Loucy (cell line): ENCODE results near the gene PARN.

Source experiments
- H2AFZ ChIP-seq: fragments of 200-600 bp; sonication (generic); 2 replicates; pipeline ENCODE4 v1.6.0; 2016; ENCODE audit warnings: antibody characterized with exemption, mild to moderate bottlenecking, low read length, moderate library complexity
- H3F3A ChIP-seq: fragments of 200-600 bp; 2 replicates; pipeline ENCODE4 v1.6.0; 2016; ENCODE audit warnings: antibody characterized with exemption, low read depth, mild to moderate bottlenecking
- H3K27me3 ChIP-seq: fragments of 200-600 bp; sonication (generic); 2 replicates; pipeline ENCODE4 v1.6.1; 2014; ENCODE audit warnings: low read length, mild to moderate bottlenecking; ENCODE audit not compliant: insufficient read depth, poor library complexity, severe bottlenecking
- H3K36me3 ChIP-seq: fragments of 200-600 bp; sonication (generic); 2 replicates; pipeline ENCODE4 v1.6.1; 2016; ENCODE audit warnings: low read length; ENCODE audit not compliant: insufficient read depth
- H3K4me1 ChIP-seq: fragments of 200-600 bp; sonication (generic); 2 replicates; pipeline ENCODE4 v1.5.1; 2014; ENCODE audit warnings: low read length, mild to moderate bottlenecking; ENCODE audit not compliant: insufficient read depth, poor library complexity, severe bottlenecking
- H3K4me2 ChIP-seq: fragments of 200-600 bp; sonication (generic); 2 replicates; pipeline ENCODE4 v1.6.0; 2014; ENCODE audit warnings: antibody characterized with exemption, low read length, low read depth, mild to moderate bottlenecking; ENCODE audit not compliant: poor library complexity, severe bottlenecking
- H3K4me3 ChIP-seq: fragments of 200-600 bp; sonication (generic); 2 replicates; pipeline ENCODE4 v1.5.1; 2014; ENCODE audit warnings: low read length, mild to moderate bottlenecking, mixed read lengths; ENCODE audit not compliant: poor library complexity, severe bottlenecking
- H3K79me2 ChIP-seq: fragments of 200-600 bp; sonication (generic); 2 replicates; pipeline ENCODE4 v1.6.1; 2014; ENCODE audit warnings: low read length; ENCODE audit not compliant: insufficient read depth
- H3K9ac ChIP-seq: fragments of 200-600 bp; sonication (generic); 2 replicates; pipeline ENCODE4 v1.6.0; 2014; ENCODE audit warnings: mild to moderate bottlenecking, low read depth, low read length, moderate library complexity; ENCODE audit not compliant: poor library complexity, severe bottlenecking
- H3K9me2 ChIP-seq: fragments of 200-600 bp; sonication (generic); replicated peaks from 2 replicates; pipeline ENCODE4 v1.6.1; 2016; ENCODE audit warnings: low read depth, low read length, mixed read lengths
- H3K9me3 ChIP-seq: fragments of 200-600 bp; sonication (generic); 2 replicates; pipeline ENCODE4 v1.6.1; 2014; ENCODE audit warnings: mild to moderate bottlenecking, antibody characterized with exemption, low read length, low read depth; ENCODE audit not compliant: insufficient read depth
- H4K20me1 ChIP-seq: fragments of 200-600 bp; sonication (generic); 2 replicates; pipeline ENCODE4 v1.6.0; 2014; ENCODE audit warnings: antibody characterized with exemption, low read length, mild to moderate bottlenecking; ENCODE audit not compliant: insufficient read depth, poor library complexity, severe bottlenecking
- CTCF ChIP-seq: fragments of 200-600 bp; sonication (generic); conservative IDR thresholded peaks from 2 replicates; pipeline ENCODE4 v1.5.1; 2014; ENCODE audit warnings: mild to moderate bottlenecking, antibody characterized with exemption, low read length
- EZH2phosphoT487 ChIP-seq: fragments of 200-600 bp; IDR thresholded peaks from 2 replicates; pipeline ENCODE4 v1.6.1; 2018; ENCODE audit warnings: antibody characterized with exemption, mild to moderate bottlenecking, moderate library complexity, borderline replicate concordance

The PARN gene

GRCh38 chr16:14569213-14569612 lies 60.8 kb downstream of the PARN start:
- no peaks in the 10 kb centered on the region for H3K27me3 ChIP-seq
- H3K9me3 ChIP-seq = no peaks in the 10 kb centered on the region
- no peaks in the 10 kb centered on the region for H3K79me2 ChIP-seq
- H2AFZ ChIP-seq = no peak overlapping the region
- no peaks in the 10 kb centered on the region for H3F3A ChIP-seq
- H3K4me1 ChIP-seq = peaks cover 8% of the 10 kb centered on the region
- no peaks in the 10 kb centered on the region for H4K20me1 ChIP-seq
- H3K4me3 ChIP-seq = no peak overlapping the region
- no peak for TF ChIP-seq CTCF
- no peak for TF ChIP-seq EZH2phosphoT487
- H3K4me2 ChIP-seq = no peak overlapping the region
- no peak overlapping the region for H3K9ac ChIP-seq
- H3K36me3 ChIP-seq = no peaks in the 10 kb centered on the region
- no peaks in the 10 kb centered on the region for H3K9me2 ChIP-seq

GRCh38 chr16:14566599-14566998 lies 63.5 kb downstream of the PARN start:
- peaks cover 8% of the 10 kb centered on the region for H3K4me1 ChIP-seq
- TF ChIP-seq EZH2phosphoT487 (no peak), CTCF (no peak)
- H2AFZ ChIP-seq = no peak overlapping the region
- no peak overlapping the region for H3K4me2 ChIP-seq
- H3K27me3 ChIP-seq = no peaks in the 10 kb centered on the region
- H3F3A ChIP-seq = no peaks in the 10 kb centered on the region
- H3K9ac ChIP-seq = no peak overlapping the region
- no peak overlapping the region for H3K4me3 ChIP-seq
- H3K9me2 ChIP-seq = no peaks in the 10 kb centered on the region
- no peaks in the 10 kb centered on the region for H3K79me2 ChIP-seq
- no peaks in the 10 kb centered on the region for H3K9me3 ChIP-seq
- H4K20me1 ChIP-seq = no peaks in the 10 kb centered on the region
- H3K36me3 ChIP-seq = no peaks in the 10 kb centered on the region

- Histone ChIP-seq H3K4me1 (peaks cover 8% of the 10 kb centered on the region), H3F3A (no peaks in the 10 kb centered on the region), H3K4me3 (no peak overlapping the region), H3K9ac (no peak overlapping the region), H3K9me3 (no peaks in the 10 kb centered on the region), H3K4me2 (no peak overlapping the region), H3K9me2 (no peaks in the 10 kb centered on the region), H3K36me3 (no peaks in the 10 kb centered on the region), H3K79me2 (no peaks in the 10 kb centered on the region), H3K27me3 (no peaks in the 10 kb centered on the region), H2AFZ (no peak overlapping the region), H4K20me1 (no peaks in the 10 kb centered on the region)
- TF ChIP-seq EZH2phosphoT487 (no peak), CTCF (no peak)
Measured at GRCh38 chr16:14565688-14566025, 64.4 kb downstream of the PARN start.
